Measurements from ENCODE around the gene ANKRD29. TPM values are rescaled to one million over a fixed set of nuclear protein-coding genes. Genes with fewer than 3 reads are reported as not detected.

ANKRD29 gene
- total and polyA plus RNA-seq, 2 of the 4 experiments (the other 2 are of a cell fraction), result 0.18 to 0.31 TPM

GRCh38 chr18:23658285-23658684 lies 4.4 kb downstream of the ANKRD29 start:
- no peak overlapping the region for H3K9ac ChIP-seq (ENCODE audit: low read depth, low read length)
- no peak overlapping the region for H3K4me2 ChIP-seq (ENCODE audit: low read depth, low read length)
- intact Hi-C loops (cut with micrococcal nuclease) (no loop called here), in situ Hi-C loops (cut with MboI; ENCODE audit: low sequenced_read_pairs) (no loop called here), dilution Hi-C loops (cut with HindIII; ENCODE audit: low sequenced_read_pairs, unreplicated experiment) (no loop called here)
- no peak overlapping the region for H4K8ac ChIP-seq (ENCODE audit: low read depth in 2 of 2, low read length in 2 of 2)
- H4K5ac ChIP-seq (ENCODE audit: low read depth, low read length), result no peak overlapping the region
- 67% methylated on average over 2 of the region's 5 CpGs; no CpG with 5 or more reads in 1 of the 2 experiments for WGBS, 2 experiments (ENCODE audit: extremely low coverage in 2 of 2, insufficient read length in 1 of 2)
- no peaks in the 10 kb centered on the region for H3K36me3 ChIP-seq (ENCODE audit: control insufficient read depth, insufficient read depth, low read length)
- ChIA-PET CTCF (no interaction called here), POLR2A (ENCODE audit: unreplicated experiment) (no interaction called here)
- H2AK9ac ChIP-seq (replicated peaks; ENCODE audit: low read depth, low read length, poor library complexity), result no peak overlapping the region
- H3K27me3 ChIP-seq (ENCODE audit: control insufficient read depth, insufficient read depth, low read length), result peaks cover 28% of the 10 kb centered on the region
- no peak overlapping the region for H3K27ac ChIP-seq (ENCODE audit: insufficient read depth, low read length)
- no peak overlapping the region for H2BK120ac ChIP-seq (ENCODE audit: low read depth, low read length)
- H3K9me3 ChIP-seq (ENCODE audit: control insufficient read depth, insufficient read depth, low read length), result no peaks in the 10 kb centered on the region
- no peak overlapping the region for H2AK5ac ChIP-seq (ENCODE audit: low read depth, low read length)
- H3K4ac ChIP-seq (ENCODE audit: low read depth, low read length), result no peak overlapping the region
- DNase-seq (no peak), ATAC-seq (ENCODE audit: low read depth) (no peak)
- no peak overlapping the region for H3K14ac ChIP-seq (replicated peaks; ENCODE audit: low read depth, low read length)
- no peak overlapping the region for H2BK5ac ChIP-seq (ENCODE audit: low read depth, low read length, poor library complexity, severe bottlenecking)
- no peak overlapping the region for H3K4me3 ChIP-seq (ENCODE audit: insufficient read depth, low read depth, low read length)
- no peaks in the 10 kb centered on the region; the same call in 1 of the 2 replicates for H4K20me1 ChIP-seq (ENCODE audit: insufficient read depth, low read length)
- BruUV-seq (replicated peaks), result no TSS peak
- no peak overlapping the region for H3K23ac ChIP-seq (ENCODE audit: low read depth, low read length)
- no peak overlapping the region for H2AFZ ChIP-seq (replicated peaks; ENCODE audit: low read length, poor library complexity)
- peak; percentile 65 for TF ChIP-seq CEBPB (IDR thresholded peaks at IDR 0.05; ENCODE audit: low read depth, low read length)
- TF ChIP-seq CTCF (conservative IDR thresholded peaks at IDR 0.05; ENCODE audit: low read depth, low read length), result no peak
- no peak for TF ChIP-seq USF2 (IDR thresholded peaks at IDR 0.05; ENCODE audit: low read depth, low read length)
- no peak overlapping the region for H4K91ac ChIP-seq (ENCODE audit: insufficient read depth, low read depth, low read length)
- no peak overlapping the region for H3K56ac ChIP-seq (ENCODE audit: extremely low read depth, insufficient read depth, low read length)
- H3K9me1 ChIP-seq (ENCODE audit: insufficient read depth, low read length), result 0 out of 2 replicates have a peak, but pooled peaks cover 2% of the 10 kb centered on the region
- H3K18ac ChIP-seq (ENCODE audit: low read depth, low read length), result no peak overlapping the region
- peaks cover 3% of the 10 kb centered on the region for H3K4me1 ChIP-seq (ENCODE audit: control insufficient read depth, insufficient read depth, low read length)
- no peak overlapping the region for H2BK20ac ChIP-seq (ENCODE audit: low read depth, low read length)
- H2BK15ac ChIP-seq (ENCODE audit: low read depth, low read length), result no peak overlapping the region
- no peaks in the 10 kb centered on the region for H3K79me1 ChIP-seq (ENCODE audit: low read depth in 1 of 2, low read length in 2 of 2)

All from IMR-90 (cell line).